GM13977 (cell line): ENCODE measurements around the gene NEK6.

Experiments used
- DNase-seq: peaks from one replicate; pipeline ENCODE4 v3.0.0; 2012; ENCODE audit warnings: low spot score
- in situ Hi-C: fragments of 300-500 bp; cut with MboI; formaldehyde crosslinking; loops from one replicate; pipeline ENCODE4 v1.12.0; 2022; ENCODE audit warnings: low sequenced_read_pairs, low pct_unique_long_range_greater_than_20kb, mixed read lengths, inconsistent platforms; ENCODE audit not compliant: unreplicated experiment
- TF ChIP-seq, protein P1 (sequence below): IDR thresholded peaks from 2 replicates; pipeline ENCODE4 v1.5.1; 2012; ENCODE audit warnings: mild to moderate bottlenecking, control low read depth; ENCODE audit not compliant: insufficient read depth; ENCODE audit errors: extremely low read depth, missing control alignments

Gene NEK6

DNA sequence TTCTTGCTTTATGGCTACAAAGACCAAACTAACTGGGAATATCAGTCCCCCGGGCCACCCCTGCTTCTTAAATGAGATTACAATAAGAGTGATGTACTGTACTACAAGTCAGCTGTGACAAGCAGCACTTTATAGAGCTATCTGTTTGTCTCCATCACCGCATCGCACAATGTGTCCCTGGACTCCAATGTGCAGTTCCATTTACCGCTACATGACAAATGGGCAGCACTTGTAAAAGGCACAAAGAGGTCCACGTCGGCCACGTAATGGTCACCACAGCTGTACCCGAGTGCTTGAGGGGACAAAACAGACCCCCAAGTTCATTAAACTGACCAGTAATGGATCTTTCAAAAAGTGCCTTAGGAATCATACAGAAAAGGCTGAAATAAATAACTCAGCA is 103.4 kb downstream of the NEK6 start:
- TF ChIP-seq, protein P1, sequence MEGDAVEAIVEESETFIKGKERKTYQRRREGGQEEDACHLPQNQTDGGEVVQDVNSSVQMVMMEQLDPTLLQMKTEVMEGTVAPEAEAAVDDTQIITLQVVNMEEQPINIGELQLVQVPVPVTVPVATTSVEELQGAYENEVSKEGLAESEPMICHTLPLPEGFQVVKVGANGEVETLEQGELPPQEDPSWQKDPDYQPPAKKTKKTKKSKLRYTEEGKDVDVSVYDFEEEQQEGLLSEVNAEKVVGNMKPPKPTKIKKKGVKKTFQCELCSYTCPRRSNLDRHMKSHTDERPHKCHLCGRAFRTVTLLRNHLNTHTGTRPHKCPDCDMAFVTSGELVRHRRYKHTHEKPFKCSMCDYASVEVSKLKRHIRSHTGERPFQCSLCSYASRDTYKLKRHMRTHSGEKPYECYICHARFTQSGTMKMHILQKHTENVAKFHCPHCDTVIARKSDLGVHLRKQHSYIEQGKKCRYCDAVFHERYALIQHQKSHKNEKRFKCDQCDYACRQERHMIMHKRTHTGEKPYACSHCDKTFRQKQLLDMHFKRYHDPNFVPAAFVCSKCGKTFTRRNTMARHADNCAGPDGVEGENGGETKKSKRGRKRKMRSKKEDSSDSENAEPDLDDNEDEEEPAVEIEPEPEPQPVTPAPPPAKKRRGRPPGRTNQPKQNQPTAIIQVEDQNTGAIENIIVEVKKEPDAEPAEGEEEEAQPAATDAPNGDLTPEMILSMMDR = no peak
- no peak for DNase-seq
- in situ Hi-C loops = no loop called here

DNA sequence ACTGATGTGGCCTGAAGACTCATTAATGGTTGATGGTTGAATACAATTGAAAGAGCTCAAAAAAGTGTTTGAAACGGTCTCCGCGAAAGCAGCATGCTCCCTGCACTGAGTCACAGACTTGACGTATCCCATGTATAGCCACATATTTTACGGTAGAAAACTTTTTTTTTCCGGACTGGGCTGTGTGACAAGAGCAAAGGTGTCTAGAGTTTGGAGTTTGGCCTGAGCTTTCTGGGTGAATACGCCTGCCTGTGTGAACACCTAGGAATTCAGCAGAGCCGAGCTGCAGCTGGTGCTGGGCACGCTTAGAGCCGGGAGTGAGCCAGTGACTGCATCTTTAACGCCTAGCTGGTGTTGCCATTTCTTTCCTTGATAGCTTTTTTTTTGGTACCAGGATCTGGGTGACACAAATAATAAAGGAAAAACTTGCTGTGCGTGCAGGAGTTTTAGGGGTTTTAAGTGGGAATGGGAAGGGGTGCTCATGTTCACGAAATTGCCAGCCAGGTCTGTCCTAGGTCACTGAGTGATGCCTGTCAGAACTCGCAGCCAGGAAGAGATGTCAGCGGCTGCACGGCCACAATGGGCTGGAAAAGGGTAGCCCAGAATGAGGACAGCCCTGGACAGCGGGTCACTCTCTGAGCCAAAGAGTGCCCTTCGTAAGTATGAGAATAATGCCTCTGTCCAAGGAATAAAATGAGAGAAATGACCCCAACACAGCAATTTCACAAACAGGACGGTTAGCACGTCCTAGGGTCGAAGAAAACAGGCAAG is 105.8 kb downstream of the NEK6 start:
- DNase-seq = no peak
- in situ Hi-C loops = no loop called here
- TF ChIP-seq, protein P1 = no peak

DNA sequence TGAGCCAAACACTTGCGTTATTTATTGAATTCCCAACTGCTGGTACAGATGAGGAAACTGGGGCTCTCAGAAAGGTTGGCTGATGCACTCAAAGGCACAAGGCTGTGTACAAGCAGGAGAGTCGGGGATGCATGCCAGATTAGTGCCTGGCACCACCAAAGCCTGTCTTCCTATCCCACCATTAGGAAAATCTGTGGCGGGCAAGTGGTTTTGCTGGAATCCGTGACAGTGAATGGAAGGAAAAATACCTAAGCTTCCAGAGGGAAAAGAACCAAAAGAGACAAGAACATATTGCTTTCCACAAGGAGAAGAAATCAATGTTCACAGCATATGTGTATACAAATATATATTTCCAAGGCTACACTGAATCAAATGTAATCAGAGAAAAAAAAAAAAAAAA is 106.4 kb downstream of the NEK6 start:
- in situ Hi-C loops = no loop called here
- DNase-seq = no peak
- TF ChIP-seq, protein P1 = no peak

DNA sequence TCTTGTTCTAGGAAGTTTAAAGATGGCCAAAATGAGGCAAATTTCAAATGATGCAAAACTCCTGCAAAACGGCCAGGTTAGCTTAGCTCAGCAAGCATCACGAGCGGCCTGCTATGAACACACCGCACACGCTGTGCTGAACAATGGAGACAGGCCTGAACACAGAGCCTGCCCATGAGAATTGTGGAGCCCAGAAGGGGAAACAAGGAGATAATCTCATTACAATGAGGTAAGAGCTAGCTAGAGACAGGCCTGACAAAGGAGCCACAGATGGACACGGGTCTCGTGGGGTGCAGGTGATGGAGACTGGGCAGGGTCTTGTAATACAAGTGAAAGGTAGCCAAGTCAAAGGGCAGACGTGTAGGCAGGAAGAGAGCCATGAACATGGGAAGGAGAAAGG is 107.3 kb downstream of the NEK6 start:
- no peak for DNase-seq
- in situ Hi-C loops = no loop called here
- TF ChIP-seq, protein P1 = no peak

DNA sequence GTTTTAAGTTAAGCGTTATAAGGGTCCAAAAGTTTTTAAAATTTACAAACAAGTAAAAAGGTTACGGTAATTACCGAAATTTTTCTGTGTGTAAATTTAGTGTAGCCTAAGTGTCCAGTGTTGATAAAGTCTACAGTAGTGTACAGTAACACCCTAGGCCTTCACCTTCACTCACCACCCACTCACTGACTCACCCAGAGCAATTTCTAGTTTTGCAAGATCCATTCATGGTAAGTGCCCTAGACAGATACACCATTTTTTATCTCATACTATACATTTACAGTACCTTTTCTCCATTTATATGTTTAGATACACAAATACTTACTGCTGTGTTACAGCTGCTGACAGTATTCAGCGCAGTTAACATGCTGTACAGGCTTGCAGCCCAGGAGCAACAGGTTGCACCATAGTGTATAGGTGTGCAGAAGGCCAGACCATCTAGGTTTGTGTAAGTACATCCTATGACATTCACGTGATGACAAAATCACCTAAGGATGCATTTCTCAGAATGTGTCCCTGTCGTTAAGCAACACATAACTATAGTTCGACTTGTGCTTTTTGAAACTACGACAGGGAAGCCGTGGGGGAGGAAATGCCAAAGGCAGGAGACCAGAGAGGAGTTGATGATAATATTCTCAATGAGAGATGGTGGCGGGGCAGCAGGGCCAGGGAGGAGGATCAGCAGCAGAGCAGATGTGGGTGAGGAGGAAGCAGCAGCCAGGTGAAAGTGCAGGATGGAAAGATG is 108.9 kb downstream of the NEK6 start:
- no peak for DNase-seq
- in situ Hi-C loops = no loop called here
- TF ChIP-seq, protein P1 = no peak

DNA sequence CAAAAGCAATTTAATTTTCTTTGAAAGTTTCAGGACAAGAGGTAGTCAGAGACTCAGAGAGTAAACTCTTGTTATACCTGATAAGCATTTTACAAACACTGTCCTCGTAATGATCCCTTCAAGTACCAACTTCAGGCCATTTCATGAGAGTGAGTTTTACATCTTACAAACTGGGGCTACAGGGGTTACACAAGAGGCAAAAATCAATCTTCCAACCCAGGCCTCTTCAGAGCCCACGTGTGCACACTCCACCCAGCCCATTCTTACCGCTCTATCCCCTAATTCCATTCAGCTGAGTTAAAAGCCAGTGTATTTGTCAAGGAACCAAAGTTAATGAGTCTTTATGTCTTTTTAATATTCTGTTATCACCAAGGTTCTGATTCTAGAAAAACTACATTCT is 110.9 kb downstream of the NEK6 start:
- no peak for DNase-seq
- TF ChIP-seq, protein P1 = no peak
- in situ Hi-C loops = no loop called here
